Dendritic cell treated with granulocyte-macrophage colony-stimulating factor and Interleukin-4, amounts not matched to agents 40 ng/mL and 50 ng/mL, for 4 days (primary cell): ENCODE measurements around the gene ZDHHC16.
"Not testable (repeated sequence)": the region's sequence is repeated elsewhere in the genome, so short reads cannot be mapped to it uniquely, and the experiment has no call there.

Experiments
- H3K27ac Mint-ChIP-seq: one replicate; pipeline ENCODE4 v1.8.0; 2022; ENCODE audit warnings: mild to moderate bottlenecking, mixed read lengths
- H3K27me3 Mint-ChIP-seq: one replicate; pipeline ENCODE4 v1.8.0; 2022; ENCODE audit warnings: mild to moderate bottlenecking, mixed read lengths
- H3K36me3 Mint-ChIP-seq: one replicate; pipeline ENCODE4 v1.8.0; 2022; ENCODE audit warnings: low read depth, mixed read lengths
- H3K4me1 Mint-ChIP-seq: one replicate; pipeline ENCODE4 v1.8.0; 2022; ENCODE audit warnings: low read depth, mixed read lengths
- H3K4me3 Mint-ChIP-seq: one replicate; pipeline ENCODE4 v1.8.0; 2022; ENCODE audit warnings: mild to moderate bottlenecking, moderate library complexity, mixed read lengths
- H3K9me3 Mint-ChIP-seq: one replicate; pipeline ENCODE4 v1.8.0; 2022; ENCODE audit warnings: mixed read lengths
- intact Hi-C: fragments of 100-400 bp; cut with micrococcal nuclease; formaldehyde crosslinking; loops from one replicate; pipeline ENCODE4 v1.15.0; 2022

ZDHHC16 gene

GRCh38 chr10:97416565-97416964 lies 29.4 kb upstream of the ZDHHC16 start:
- Mint-ChIP-seq H3K27me3 (no peaks in the 10 kb centered on the region), H3K36me3 (no peaks in the 10 kb centered on the region), H3K4me1 (peaks cover 53% of the 10 kb centered on the region), H3K27ac (no peak overlapping the region), H3K9me3 (no peaks in the 10 kb centered on the region), H3K4me3 (no peak overlapping the region)
- intact Hi-C loops, result no loop called here

DNA sequence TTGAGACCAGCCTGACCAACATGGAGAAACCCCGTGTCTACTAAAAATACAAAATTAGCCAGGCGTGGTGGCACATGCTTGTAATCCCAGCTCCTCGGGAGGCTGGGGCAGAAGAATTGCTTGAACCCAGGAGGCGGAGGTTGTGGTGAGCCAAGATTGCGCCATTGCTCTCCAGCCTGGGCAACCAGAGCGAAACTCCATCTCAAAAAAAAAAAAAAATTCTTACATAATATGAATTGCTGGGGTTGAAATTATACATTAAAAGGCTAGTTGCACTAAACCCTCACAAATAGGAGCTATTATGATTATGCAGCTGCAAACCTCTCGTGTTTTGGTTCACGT lies 22.2 kb upstream of the ZDHHC16 start:
- intact Hi-C loops, H3K9me3 Mint-ChIP-seq, H3K4me3 Mint-ChIP-seq, H3K27me3 Mint-ChIP-seq: not testable (repeated sequence)
- Mint-ChIP-seq H3K4me1 (peaks cover 52% of the 10 kb centered on the region), H3K27ac (peak overlapping the region; percentile 83), H3K36me3 (peaks cover 13% of the 10 kb centered on the region)

DNA sequence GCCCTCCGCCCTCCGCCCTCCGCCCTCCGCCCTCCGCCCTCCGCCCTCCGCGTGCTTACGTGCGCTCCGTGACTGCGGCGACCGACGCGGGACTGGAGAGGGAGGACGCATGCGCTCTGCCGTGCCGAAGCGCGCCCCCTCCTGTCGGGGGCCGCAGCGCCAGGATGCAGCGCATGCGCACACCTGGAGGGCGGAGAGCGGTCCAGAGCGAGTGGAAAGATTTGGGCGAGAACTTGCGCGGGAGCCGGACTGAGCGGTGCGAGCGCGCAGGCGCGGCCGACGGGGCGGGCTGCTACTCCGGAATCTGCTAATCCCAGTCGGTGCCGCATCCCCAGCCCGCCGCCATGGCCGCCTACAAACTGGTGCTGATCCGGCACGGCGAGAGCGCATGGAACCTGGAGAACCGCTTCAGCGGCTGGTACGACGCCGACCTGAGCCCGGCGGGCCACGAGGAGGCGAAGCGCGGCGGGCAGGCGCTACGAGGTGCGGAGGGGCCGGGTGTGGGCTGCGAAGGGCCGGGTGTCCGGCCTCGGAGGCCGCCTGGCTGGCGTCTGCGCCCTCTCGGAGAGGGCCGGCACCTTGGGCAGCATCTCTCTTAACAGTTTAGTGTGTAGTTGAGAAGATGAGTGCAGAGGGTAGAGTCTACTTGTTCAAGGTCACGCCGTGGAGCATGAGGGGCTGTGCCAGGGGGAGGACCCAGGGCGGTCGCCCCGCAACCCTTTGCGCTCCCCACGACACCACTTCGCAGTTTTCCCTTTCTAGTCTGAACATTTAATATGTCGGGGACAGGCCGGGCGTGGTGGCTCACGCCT lies 19.8 kb upstream of the ZDHHC16 start, which contains the start of gene PGAM1:
TSS of gene PGAM1 (plus strand) at position 228 of the 812 bp plus-strand sequence. CDS start at position 345, 117 bp downstream.
- Mint-ChIP-seq H3K4me1 (peaks cover 41% of the 10 kb centered on the region), H3K27me3 (no peaks in the 10 kb centered on the region), H3K4me3 (peak within 1 kb of the TSS; percentile 84), H3K27ac (peak within 1 kb of the TSS; percentile 83), H3K9me3 (no peaks in the 10 kb centered on the region), H3K36me3 (peaks cover 35% of the 10 kb centered on the region)
- intact Hi-C loops, result loop anchor here (1.0 to 5.0 kb wide), 2 partner anchors 19 to 71 kb away; partner anchors contain the start of genes MMS19 and UBTD1

DNA sequence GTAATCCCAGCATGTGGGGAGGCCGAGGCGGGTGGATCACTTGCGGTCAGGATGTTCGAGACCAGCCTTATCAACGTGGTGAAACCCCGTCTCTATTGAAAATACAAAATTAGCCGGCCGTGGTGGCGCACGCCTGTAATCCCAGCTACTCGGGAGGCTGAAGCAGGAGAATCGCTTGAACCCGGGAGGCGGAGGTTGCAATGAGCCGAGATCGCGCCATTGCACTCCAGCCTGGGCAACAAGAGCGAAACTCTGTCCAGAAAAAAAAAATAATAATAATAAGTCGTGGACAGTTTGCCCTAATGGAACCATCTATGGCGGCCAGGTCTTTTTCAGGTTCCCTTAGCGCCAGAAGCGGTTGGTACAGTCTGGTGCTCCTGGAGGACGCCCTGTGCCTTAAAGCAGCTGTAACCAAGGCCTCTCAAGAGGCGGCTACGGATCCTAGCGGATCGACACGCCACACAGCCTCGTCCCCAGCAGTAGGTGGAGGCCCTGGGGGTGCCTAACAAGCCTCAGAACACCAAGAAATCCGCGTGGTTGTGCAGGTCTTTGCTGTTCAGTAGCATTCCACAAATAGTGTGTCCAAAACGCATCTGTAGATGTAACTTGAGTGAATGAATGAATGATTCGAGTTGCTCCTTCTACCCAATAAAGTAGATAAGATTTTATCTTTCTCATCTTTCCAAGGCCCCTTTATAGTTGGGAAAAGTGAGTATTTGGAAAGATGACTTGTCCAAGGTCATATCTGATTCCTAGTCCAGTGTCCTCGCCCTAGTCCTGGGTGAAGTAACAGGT lies 19.0 kb upstream of the ZDHHC16 start:
- intact Hi-C loops, result loop anchor here (5.0 kb wide), 1 partner anchor 70 kb away; the partner anchor contains the start of genes MMS19 and UBTD1
- Mint-ChIP-seq H3K4me3 (peak overlapping the region; percentile 84), H3K4me1 (peaks cover 38% of the 10 kb centered on the region), H3K36me3 (peaks cover 43% of the 10 kb centered on the region), H3K9me3 (no peaks in the 10 kb centered on the region), H3K27ac (peak overlapping the region; percentile 83), H3K27me3 (no peaks in the 10 kb centered on the region)

DNA sequence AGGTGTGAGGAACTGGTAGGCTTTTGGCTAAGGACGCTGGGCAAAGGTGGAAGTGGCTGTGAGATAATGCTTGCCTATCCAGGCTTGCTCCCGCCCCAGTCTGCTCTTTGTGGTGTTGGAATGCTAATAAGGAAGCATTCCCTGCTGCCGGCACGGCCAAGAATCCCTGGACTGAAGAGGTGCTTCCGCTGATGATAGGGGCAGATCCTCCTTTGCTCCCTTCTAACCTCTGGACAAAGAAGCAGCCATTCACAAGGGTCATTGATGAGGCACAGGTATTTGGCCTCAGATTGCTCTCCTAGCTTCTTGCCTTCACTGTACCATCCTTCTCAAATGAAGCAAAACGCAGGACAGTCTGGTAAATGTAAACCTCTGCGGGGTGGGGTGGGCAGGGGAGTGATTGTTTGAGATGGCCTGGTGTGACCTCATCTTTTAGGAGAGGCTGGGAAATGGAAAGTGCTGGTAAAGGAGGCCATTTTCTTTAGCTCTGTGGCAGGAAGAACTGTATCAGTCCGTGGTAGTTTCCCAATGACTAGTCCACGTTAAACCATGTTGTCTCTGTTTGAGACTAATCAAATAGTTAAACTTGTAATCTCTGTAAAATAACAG lies 18.3 kb upstream of the ZDHHC16 start:
- H3K4me1 Mint-ChIP-seq, result peaks cover 38% of the 10 kb centered on the region
- H3K27me3 Mint-ChIP-seq, result no peaks in the 10 kb centered on the region
- H3K27ac Mint-ChIP-seq, result peak overlapping the region; percentile 83
- H3K4me3 Mint-ChIP-seq, result peak overlapping the region; percentile 84
- peaks cover 48% of the 10 kb centered on the region for H3K36me3 Mint-ChIP-seq
- intact Hi-C loops, result loop anchor here (5.0 kb wide), 1 partner anchor 70 kb away; the partner anchor contains the start of genes MMS19 and UBTD1
- no peaks in the 10 kb centered on the region for H3K9me3 Mint-ChIP-seq

DNA sequence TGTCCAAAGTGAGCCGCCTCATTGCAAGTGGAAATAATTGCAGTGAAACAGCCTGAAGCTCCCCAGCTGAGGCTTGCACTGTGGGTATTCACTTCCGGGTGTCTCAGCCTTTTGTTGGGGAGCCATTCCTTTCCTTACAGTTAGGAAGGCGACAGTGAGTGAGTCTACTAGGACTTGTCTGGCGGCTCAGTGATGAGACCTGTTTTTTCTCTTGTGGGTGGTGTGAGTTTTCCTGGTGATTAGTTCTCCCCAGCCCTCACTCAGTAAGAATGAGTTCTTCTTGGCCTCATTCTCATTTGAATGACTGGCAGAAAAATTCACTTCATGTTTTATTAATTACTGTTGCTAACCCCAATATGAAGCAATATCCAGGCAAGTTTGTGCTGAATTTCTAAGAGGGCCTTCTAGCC lies 17.4 kb upstream of the ZDHHC16 start:
- peaks cover 54% of the 10 kb centered on the region for H3K36me3 Mint-ChIP-seq
- H3K4me1 Mint-ChIP-seq, result peaks cover 29% of the 10 kb centered on the region
- H3K27ac Mint-ChIP-seq, result peak overlapping the region; percentile 76
- H3K4me3 Mint-ChIP-seq, result peak overlapping the region; percentile 46
- no peaks in the 10 kb centered on the region for H3K27me3 Mint-ChIP-seq
- intact Hi-C loops, result loop anchor here (5.0 kb wide), 1 partner anchor 69 kb away; the partner anchor contains the start of genes MMS19 and UBTD1
- H3K9me3 Mint-ChIP-seq, result no peaks in the 10 kb centered on the region

DNA sequence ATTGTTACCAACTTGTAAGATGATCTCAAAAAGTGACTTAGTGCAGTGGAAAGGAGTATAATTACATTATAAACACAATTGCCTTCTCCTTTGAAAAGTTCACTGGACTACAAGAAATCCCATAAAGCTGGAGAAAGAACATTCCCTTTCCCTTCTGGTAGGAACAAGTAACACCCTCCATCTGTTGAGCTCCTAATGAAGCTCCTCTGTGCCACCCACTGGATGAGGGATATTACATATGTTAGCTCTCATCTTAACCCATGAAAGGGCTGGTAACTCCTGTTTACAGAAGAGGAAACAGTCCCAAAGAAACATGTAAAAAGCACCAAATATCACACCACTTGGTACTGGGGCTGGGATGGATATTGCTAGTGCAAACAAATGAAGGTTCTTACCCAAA lies 11.9 kb upstream of the ZDHHC16 start:
- no peak overlapping the region for H3K27ac Mint-ChIP-seq
- intact Hi-C loops, result no loop called here
- peaks cover 91% of the 10 kb centered on the region for H3K36me3 Mint-ChIP-seq

DNA sequence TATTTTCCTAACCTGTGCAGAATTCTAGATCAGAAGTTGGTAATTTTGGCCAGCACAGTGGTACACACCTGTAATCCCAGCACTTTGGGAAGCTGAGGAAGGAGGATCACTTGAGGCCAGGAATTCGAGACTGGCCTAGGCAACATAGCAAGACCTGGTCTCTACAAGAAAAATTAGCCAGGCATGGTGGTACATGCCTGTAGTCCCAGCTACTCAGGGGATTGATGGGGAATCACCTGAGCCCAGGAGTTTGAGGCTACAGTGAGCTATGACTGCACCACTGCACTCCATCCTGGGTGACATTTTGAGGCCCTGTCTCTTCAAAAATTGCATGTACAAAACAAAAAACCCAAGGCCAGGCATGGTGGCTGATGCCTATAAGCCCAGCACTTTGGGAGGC lies 11.4 kb upstream of the ZDHHC16 start:
- H3K27ac Mint-ChIP-seq, result no peak overlapping the region

More for the DNA sequence above, 11.9 kb upstream of the ZDHHC16 start:
- H3K4me1 Mint-ChIP-seq, result peaks cover 4% of the 10 kb centered on the region
- no peaks in the 10 kb centered on the region for H3K9me3 Mint-ChIP-seq
- H3K27me3 Mint-ChIP-seq, result no peaks in the 10 kb centered on the region
- no peak overlapping the region for H3K4me3 Mint-ChIP-seq

DNA sequence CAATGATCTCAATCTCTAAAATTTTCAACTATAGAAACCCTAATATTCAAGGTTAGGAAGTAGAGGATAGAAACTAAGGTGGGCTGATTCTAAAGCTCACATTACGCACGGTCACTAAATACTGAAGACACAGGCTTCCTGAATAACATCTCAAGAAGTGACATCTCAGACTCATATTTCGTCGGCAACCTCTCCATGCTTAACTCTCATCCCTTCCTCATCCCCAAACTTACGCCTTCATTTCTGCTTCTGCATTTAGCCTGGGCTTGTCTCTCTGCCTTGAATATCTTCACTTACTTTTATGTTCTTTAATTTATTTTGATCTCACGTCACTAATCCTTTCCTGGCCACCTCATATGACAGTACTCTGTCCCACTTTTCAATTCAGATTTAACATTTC lies 10.8 kb upstream of the ZDHHC16 start:
- Mint-ChIP-seq H3K27ac (no peak overlapping the region), H3K4me3 (no peak overlapping the region), H3K36me3 (peaks cover 91% of the 10 kb centered on the region), H3K4me1 (peaks cover 8% of the 10 kb centered on the region), H3K9me3 (no peaks in the 10 kb centered on the region), H3K27me3 (no peaks in the 10 kb centered on the region)
- intact Hi-C loops, result no loop called here

More for the DNA sequence above, 11.4 kb upstream of the ZDHHC16 start:
- peaks cover 91% of the 10 kb centered on the region for H3K36me3 Mint-ChIP-seq
- peaks cover 8% of the 10 kb centered on the region for H3K4me1 Mint-ChIP-seq
- no peaks in the 10 kb centered on the region for H3K27me3 Mint-ChIP-seq
- H3K4me3 Mint-ChIP-seq, result no peak overlapping the region
- intact Hi-C loops, result no loop called here
- no peaks in the 10 kb centered on the region for H3K9me3 Mint-ChIP-seq

DNA sequence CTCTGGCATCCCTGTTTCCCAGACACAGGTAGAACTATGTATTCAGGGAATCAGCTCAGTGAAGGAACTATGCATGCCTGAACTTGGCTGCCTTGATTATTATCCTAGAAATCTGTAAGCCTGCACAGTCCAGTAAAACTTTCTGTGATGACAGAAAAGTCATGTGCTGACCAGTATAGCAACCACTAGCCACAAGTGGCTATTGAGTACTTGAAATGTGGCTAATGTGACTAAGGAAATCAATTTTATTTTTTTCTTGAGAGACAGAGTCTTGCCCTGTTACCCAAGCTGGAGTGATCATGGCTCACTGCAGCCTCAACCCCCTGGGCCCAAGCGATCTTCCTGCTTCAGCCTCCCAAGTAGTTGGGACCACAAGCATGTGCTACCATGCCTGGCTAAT lies 3.7 kb upstream of the ZDHHC16 start:
- Mint-ChIP-seq H3K4me3 (no peak overlapping the region), H3K9me3 (no peaks in the 10 kb centered on the region), H3K4me1 (peaks cover 33% of the 10 kb centered on the region), H3K27me3 (no peaks in the 10 kb centered on the region), H3K27ac (no peak overlapping the region), H3K36me3 (peaks cover 78% of the 10 kb centered on the region)
- intact Hi-C loops, result no loop called here

- intact Hi-C loops, result no loop called here
Observed at GRCh38 chr10:97444212-97444611, 1.8 kb upstream of the ZDHHC16 start.

GRCh38 chr10:97445357-97445721 lies 636 bp upstream of the ZDHHC16 start:
- Mint-ChIP-seq H3K36me3 (peaks cover 52% of the 10 kb centered on the region), H3K27ac (peak overlapping the region; percentile 85), H3K9me3 (no peaks in the 10 kb centered on the region), H3K27me3 (no peaks in the 10 kb centered on the region), H3K4me1 (peaks cover 34% of the 10 kb centered on the region), H3K4me3 (peak overlapping the region; percentile 98)
- intact Hi-C loops, result loop anchor here (5.0 kb wide), 1 partner anchor 52 kb away; the partner anchor contains the start of genes MMS19 and UBTD1

More at GRCh38 chr10:97444212-97444611, 1.8 kb upstream of the ZDHHC16 start:
- Mint-ChIP-seq H3K27me3 (no peaks in the 10 kb centered on the region), H3K4me3 (no peak overlapping the region), H3K27ac (no peak overlapping the region), H3K9me3 (no peaks in the 10 kb centered on the region), H3K36me3 (peaks cover 59% of the 10 kb centered on the region), H3K4me1 (peaks cover 37% of the 10 kb centered on the region)

DNA sequence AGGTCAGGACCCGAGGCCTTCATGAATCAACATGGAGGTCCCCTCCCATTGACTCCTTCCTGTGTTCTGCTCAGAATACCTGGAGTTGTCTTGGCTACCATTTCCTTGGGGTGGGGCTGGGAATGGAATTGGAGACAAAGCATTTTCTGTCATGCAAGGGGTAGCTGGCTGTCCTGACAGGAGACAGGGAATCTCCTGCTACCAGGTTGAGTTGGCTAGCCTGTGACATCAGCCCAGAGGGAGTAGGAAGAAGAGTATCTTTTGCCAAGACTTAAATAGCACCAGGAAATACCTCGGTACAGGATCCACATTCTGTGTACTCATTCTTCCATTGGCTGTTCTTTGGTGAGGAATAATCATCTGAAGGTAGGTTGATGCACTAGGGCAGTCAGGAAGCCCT lies 4.9 kb downstream of the ZDHHC16 start:
- H3K36me3 Mint-ChIP-seq, result peaks cover 60% of the 10 kb centered on the region
- H3K4me3 Mint-ChIP-seq, result no peak overlapping the region
- no peaks in the 10 kb centered on the region for H3K27me3 Mint-ChIP-seq
- no peak overlapping the region for H3K27ac Mint-ChIP-seq
- H3K4me1 Mint-ChIP-seq, result peaks cover 19% of the 10 kb centered on the region
- no peaks in the 10 kb centered on the region for H3K9me3 Mint-ChIP-seq
- intact Hi-C loops, result no loop called here
